ENCODE measurements around the gene GARIN5B.

GRCh38 chr19:55362174-55362989 lies 678 bp downstream of the GARIN5B start:
- TF ChIP-seq CTCF (IDR thresholded peaks at IDR 0.05) (no peak), POLR2A (IDR thresholded peaks at IDR 0.05) (no peak)

Measured in prostate gland (tissue), 2 donors.